Glomerular visceral epithelial cell (primary cell): ENCODE measurements around the gene PDE6A.
"Not testable (repeated sequence)": the region's sequence is repeated elsewhere in the genome, so short reads cannot be mapped to it uniquely, and the experiment has no call there.

Experiments used
- DNase-seq: peaks from one replicate; pipeline ENCODE4 v3.0.0-alpha.2; 2016; ENCODE audit errors: extremely low spot score

The PDE6A gene

GRCh38 chr5:149953436-149954121 is 9.0 kb upstream of the PDE6A start:
- DNase-seq = no peak

GRCh38 chr5:149951138-149951749 is 6.7 kb upstream of the PDE6A start:
- DNase-seq = no peak

GRCh38 chr5:149948993-149949392 is 4.4 kb upstream of the PDE6A start:
- no peak for DNase-seq

- no peak for DNase-seq
Measured at GRCh38 chr5:149946118-149946517, 1.5 kb upstream of the PDE6A start.

GRCh38 chr5:149943177-149943949 is 1.2 kb downstream of the PDE6A start:
- not testable (repeated sequence) for DNase-seq

GRCh38 chr5:149942741-149943169 is 1.8 kb downstream of the PDE6A start:
- not testable (repeated sequence) for DNase-seq

GRCh38 chr5:149942199-149942598 is 2.4 kb downstream of the PDE6A start:
- DNase-seq = no peak

GRCh38 chr5:149941795-149942194 is 2.8 kb downstream of the PDE6A start:
- no peak for DNase-seq

- no peak for DNase-seq
Measured at GRCh38 chr5:149940941-149941644, 3.5 kb downstream of the PDE6A start.

GRCh38 chr5:149940077-149940574 is 4.5 kb downstream of the PDE6A start:
- DNase-seq = no peak

- peak; percentile 75 for DNase-seq
Measured at GRCh38 chr5:149939546-149939945, 5.0 kb downstream of the PDE6A start.

- DNase-seq = peak; percentile 93
Measured at GRCh38 chr5:149938791-149939358, 5.7 kb downstream of the PDE6A start.

GRCh38 chr5:149938279-149938678 is 6.3 kb downstream of the PDE6A start:
- DNase-seq = peak; percentile 94

- peak; percentile 62 for DNase-seq
Measured at GRCh38 chr5:149937610-149938009, 7.0 kb downstream of the PDE6A start.

- no peak for DNase-seq
Measured at GRCh38 chr5:149936700-149937091, 7.9 kb downstream of the PDE6A start.

GRCh38 chr5:149936044-149936699 is 8.4 kb downstream of the PDE6A start:
- DNase-seq = no peak

- DNase-seq = no peak
Measured at GRCh38 chr5:149935431-149935901, 9.1 kb downstream of the PDE6A start.

- no peak for DNase-seq
Measured at GRCh38 chr5:149932445-149933350, 11.9 kb downstream of the PDE6A start.

GRCh38 chr5:149931992-149932436 is 12.6 kb downstream of the PDE6A start:
- no peak for DNase-seq
